HG03457 (cell line): ENCODE results near the gene MAK.
"Not testable (repeated sequence)": the region's sequence is repeated elsewhere in the genome, so short reads cannot be mapped to it uniquely, and the experiment has no call there.

ENCODE experiments used
- ATAC-seq: cut with Tn5 transposase; IDR thresholded peaks from one replicate; pipeline ENCODE4 v1.9.1; 2021; ENCODE audit warnings: moderate number of reproducible peaks; ENCODE audit not compliant: unreplicated experiment

Gene MAK

DNA sequence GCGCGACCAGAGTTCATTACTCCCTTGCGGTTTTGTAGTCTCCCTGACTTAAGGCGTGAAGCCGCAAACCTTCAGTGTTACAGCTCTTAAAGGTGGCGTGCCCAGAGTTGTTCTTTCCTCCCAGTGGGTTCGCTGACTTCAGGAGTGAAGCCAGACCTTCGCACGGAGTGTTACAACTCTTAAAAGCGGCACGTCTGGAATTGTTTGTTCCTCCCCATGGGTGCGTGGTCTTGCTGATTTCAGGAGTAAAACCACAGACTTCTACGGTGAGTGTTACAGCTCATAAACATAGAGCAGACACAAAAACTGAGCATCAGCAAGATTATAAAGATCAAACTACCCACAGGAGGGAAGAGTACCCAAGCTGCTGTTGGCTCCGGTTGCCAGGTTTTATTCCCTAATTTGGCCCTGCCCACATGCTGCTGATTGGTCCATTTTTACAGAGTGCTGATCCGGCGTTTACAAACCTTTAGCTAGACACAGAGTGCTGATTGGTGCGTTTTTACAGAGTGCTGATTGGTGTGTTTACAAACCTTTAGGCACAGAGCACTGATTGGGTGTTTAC, 105.1 kb downstream of the MAK start:
- no peak for ATAC-seq

DNA sequence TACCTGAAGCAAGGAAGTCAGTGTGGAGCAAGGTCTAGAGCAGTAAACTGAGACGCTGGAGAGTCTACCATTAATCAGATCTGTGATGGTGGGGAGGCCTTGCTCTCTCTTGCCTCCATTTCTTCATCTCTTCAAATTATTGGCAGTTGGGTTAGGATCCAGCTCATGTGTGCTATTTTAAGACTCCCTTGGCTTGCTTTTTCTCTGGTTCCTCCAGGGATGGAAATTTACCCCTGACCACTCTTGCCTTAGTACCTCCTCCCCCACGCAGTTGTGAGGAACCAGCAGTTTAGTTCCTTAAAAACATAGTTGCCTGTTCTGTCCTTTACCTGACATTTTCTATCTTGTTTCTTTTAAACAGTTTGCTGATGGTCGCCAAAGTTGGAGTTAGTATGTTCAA, 108.1 kb downstream of the MAK start:
- no peak for ATAC-seq

DNA sequence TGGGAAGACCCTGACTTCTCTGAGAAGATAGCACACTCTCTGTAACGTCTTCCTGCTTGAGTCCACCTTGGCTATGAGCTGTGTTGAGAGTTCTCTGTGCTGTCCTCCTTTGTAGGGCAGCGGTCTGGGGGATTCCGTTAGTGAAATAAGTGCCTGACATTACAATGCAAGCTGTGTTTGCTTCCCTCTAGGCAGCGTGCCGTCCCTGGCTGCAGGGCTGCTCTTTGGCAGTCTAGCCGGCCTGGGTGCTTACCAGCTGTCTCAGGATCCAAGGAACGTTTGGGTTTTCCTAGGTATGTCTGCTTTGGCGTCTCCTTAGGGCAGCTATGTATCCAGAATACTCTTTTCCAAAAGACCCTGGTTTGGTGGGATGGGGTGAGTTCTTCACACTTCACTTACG, 112.6 kb downstream of the MAK start:
- no peak for ATAC-seq

- ATAC-seq, result no peak
Measured at GRCh38 chr6:10725044-10725443, 113.3 kb downstream of the MAK start.

GRCh38 chr6:10723567-10723881, 114.8 kb downstream of the MAK start:
- ATAC-seq, result no peak

- ATAC-seq, result peak; percentile 95
Measured at GRCh38 chr6:10722820-10723566, 115.3 kb downstream of the MAK start, which contains the start of gene TMEM14C. Gene TMEM14C, plus strand, starts transcription at chr6:10723070. Its CDS starts 1,544 bp downstream, at chr6:10724614.

- ATAC-seq, result no peak
Measured at GRCh38 chr6:10722570-10722819, 115.8 kb downstream of the MAK start.

DNA sequence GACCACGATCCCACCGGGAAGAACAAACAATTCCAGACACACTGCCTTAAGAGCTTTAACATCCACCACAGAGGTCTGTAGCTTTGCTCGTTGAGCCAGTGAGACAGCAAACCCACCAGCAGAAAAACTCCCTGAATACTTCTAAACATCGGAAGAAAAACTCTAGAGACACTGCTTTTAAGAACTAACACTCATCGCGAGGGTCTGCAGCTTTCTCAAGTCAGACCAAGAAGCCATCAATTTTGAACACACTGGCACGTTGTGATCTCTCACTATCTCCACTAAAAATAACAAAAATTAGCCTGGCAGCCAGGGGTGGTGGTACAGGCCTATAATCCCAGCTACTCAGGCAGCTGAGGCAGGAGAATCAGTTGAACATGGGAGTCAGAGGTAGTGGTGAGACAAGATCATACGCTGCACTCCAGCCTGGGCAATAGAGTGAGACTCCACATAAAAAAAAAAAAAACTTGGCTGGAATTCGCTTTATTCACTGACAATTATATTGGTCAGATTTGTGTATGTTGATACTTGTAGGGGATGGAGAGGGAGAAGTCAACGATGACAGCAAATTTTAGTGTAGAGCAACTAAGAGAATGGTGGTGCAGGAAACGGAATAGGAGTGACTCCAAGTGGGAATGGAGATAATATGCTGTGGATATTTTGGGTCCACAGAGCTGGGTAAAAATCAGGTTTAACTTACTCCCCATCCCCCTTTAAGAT, 116.3 kb downstream of the MAK start:
- no peak for ATAC-seq

- ATAC-seq, result not testable (repeated sequence)
Measured at GRCh38 chr6:10720960-10721849, 117.1 kb downstream of the MAK start.

- no peak for ATAC-seq
Measured at GRCh38 chr6:10720265-10720959, 117.9 kb downstream of the MAK start.

GRCh38 chr6:10719964-10720264, 118.4 kb downstream of the MAK start:
- no peak for ATAC-seq

DNA sequence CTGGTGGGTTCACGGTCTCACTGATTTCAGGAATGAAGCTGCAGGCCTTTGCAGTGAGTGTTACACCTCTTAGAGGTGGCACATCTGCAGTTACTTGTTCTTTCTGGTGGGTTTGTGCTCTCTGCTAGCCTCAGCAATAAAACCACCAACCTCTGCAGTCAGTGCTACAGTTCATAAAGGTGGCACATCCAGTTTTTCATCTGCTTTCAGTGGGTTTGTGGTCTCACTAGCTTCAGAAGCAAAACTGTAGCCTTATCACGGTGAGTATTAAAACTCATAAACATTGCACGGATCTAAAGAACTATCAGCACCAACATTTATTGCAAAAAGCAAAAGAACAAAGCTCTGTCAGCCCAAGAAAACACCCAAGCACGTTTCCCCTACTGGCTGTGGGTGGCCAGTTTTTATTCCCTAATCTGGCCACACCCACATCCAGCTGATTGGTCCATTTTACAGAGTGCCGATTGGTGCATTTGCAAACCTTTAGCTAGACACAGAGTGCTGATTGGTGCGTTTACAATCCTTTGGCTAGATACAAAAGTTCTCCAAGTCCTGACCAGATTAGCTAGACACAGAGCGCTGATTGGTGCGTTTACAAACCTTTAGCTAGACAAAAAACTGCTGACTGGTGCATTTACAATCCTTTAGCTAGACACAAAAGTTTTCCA, 118.9 kb downstream of the MAK start:
- ATAC-seq, result no peak

- no peak for ATAC-seq
Measured at GRCh38 chr6:10713962-10714361, 124.4 kb downstream of the MAK start.
